Measurements from ENCODE around the gene BCKDK.

Gene BCKDK

DNA sequence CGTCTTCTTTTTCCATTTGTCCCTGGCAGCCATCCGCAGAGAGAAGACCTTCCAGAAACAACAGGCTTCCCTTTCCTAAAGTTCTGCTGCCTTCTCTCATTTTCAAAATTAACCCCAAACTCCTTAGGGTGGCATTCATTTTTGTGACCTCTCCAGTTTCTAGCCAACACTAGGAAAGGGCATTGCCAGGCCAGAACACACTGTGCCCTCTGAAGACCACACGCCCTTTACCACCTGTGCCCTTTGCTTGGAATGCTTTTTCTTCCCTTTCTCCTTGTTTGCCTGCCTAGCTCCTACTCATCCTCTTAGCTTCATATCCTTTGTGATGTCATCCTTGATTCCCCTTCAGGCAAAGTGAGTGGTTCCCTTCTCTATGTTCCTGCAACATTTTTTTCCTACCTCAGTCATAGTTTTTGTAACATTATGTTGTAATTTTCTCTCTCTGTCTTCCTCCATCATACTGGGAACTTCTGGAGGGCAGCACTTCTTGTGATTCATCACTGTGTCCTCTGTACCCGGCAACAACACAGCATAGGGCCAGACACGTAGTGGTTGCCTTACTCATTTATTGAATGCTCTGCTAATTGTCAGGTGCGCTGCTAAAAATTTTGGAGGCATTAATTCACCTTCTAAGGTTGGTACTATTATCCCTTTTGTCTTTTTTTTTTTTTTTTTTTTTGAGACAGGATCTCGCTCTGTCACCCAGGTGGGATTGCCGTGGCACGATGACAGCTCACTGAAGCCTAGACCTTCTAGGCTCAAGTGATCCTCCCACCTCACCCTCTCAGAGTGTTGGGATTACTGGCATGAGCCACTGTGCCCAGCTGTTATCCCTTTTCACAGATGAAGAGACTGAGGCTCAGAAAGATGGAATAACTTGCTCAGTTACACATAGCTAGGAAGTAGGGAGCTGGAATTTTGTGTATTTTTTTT lies 10.3 kb downstream of the BCKDK start:
- DNase-seq (ENCODE audit: extremely low read depth, insufficient read length), result no peak
- TF ChIP-seq, protein P1, sequence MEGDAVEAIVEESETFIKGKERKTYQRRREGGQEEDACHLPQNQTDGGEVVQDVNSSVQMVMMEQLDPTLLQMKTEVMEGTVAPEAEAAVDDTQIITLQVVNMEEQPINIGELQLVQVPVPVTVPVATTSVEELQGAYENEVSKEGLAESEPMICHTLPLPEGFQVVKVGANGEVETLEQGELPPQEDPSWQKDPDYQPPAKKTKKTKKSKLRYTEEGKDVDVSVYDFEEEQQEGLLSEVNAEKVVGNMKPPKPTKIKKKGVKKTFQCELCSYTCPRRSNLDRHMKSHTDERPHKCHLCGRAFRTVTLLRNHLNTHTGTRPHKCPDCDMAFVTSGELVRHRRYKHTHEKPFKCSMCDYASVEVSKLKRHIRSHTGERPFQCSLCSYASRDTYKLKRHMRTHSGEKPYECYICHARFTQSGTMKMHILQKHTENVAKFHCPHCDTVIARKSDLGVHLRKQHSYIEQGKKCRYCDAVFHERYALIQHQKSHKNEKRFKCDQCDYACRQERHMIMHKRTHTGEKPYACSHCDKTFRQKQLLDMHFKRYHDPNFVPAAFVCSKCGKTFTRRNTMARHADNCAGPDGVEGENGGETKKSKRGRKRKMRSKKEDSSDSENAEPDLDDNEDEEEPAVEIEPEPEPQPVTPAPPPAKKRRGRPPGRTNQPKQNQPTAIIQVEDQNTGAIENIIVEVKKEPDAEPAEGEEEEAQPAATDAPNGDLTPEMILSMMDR (IDR thresholded peaks at IDR 0.05; ENCODE audit: insufficient read depth, low read length, poor library complexity, severe bottlenecking), result no peak
- H3K36me3 ChIP-seq (ENCODE audit: control insufficient read depth, insufficient read depth, low read length), result peaks cover 11% of the 10 kb centered on the region
- H3K4me3 ChIP-seq (replicated peaks; ENCODE audit: low read depth, low read length), result peak overlapping the region; percentile 83
- no peaks in the 10 kb centered on the region for H3K27me3 ChIP-seq (replicated peaks; ENCODE audit: control insufficient read depth, insufficient read depth, low read length)

DNA sequence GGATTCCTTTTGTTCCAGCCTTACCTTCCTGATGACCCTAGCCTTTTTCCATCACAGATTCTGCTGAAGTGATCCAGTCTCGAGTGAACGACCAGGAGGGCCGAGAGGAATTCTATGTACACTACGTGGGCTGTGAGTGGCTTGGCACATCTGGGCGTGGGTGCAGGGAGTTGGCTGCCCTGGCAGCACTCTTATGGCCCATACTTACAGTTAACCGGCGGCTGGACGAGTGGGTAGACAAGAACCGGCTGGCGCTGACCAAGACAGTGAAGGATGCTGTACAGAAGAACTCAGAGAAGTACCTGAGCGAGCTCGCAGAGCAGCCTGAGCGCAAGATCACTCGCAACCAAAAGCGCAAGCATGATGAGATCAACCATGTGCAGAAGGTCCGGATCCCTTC lies 11.9 kb downstream of the BCKDK start:
- DNase-seq (ENCODE audit: extremely low read depth, insufficient read length), result no peak
- Histone ChIP-seq H3K27me3 (replicated peaks; ENCODE audit: control insufficient read depth, insufficient read depth, low read length) (no peaks in the 10 kb centered on the region), H3K4me3 (replicated peaks; ENCODE audit: low read depth, low read length) (no peak overlapping the region), H3K36me3 (ENCODE audit: control insufficient read depth, insufficient read depth, low read length) (peaks cover 8% of the 10 kb centered on the region)
- TF ChIP-seq, protein P1 (IDR thresholded peaks at IDR 0.05; ENCODE audit: insufficient read depth, low read length, poor library complexity, severe bottlenecking), result no peak

DNA sequence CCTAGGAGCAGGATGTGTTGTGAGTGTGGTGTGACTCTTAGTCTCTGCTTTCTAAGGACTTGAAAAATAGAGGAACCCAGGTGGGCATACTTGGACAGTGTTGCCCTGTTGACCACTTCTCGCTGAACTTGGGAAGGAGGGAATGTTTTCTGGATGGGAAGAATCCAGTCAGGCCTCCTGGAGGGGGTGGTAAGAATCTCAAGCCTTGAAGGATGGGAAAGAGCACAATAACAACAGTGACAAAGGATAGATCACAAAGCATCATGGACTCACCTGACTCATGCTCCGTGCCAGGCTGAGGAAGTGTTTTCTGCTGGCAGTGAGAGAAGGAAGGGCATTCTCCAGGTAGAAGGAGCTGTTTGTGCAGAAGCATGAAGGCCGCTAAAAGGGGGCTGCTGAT lies 17.7 kb downstream of the BCKDK start:
- Histone ChIP-seq H3K36me3 (ENCODE audit: control insufficient read depth, insufficient read depth, low read length) (peaks cover 12% of the 10 kb centered on the region), H3K27me3 (replicated peaks; ENCODE audit: control insufficient read depth, insufficient read depth, low read length) (no peaks in the 10 kb centered on the region), H3K4me3 (replicated peaks; ENCODE audit: low read depth, low read length) (no peak overlapping the region)
- TF ChIP-seq, protein P1 (IDR thresholded peaks at IDR 0.05; ENCODE audit: insufficient read depth, low read length, poor library complexity, severe bottlenecking), result no peak
- no peak for DNase-seq (ENCODE audit: extremely low read depth, insufficient read length)

DNA sequence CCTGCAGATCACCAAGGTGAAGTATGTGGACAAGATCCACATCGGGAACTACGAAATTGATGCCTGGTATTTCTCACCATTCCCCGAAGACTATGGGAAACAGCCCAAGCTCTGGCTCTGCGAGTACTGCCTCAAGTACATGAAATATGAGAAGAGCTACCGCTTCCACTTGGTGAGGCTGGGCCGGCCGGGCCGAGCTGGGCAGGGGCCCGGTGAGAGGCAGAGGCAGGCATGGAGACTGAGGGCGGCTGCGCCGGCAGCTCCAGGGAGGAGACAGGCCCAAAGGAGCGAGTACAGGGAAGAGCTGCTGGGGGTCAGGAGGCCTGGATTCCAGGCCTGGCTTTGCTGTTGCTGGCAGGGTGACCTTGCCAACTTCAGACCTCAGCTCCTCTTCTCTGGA lies 19.0 kb downstream of the BCKDK start:
- no peak for DNase-seq (ENCODE audit: extremely low read depth, insufficient read length)
- Histone ChIP-seq H3K4me3 (replicated peaks; ENCODE audit: low read depth, low read length) (no peak overlapping the region), H3K36me3 (ENCODE audit: control insufficient read depth, insufficient read depth, low read length) (peaks cover 10% of the 10 kb centered on the region), H3K27me3 (replicated peaks; ENCODE audit: control insufficient read depth, insufficient read depth, low read length) (no peaks in the 10 kb centered on the region)
- TF ChIP-seq, protein P1 (IDR thresholded peaks at IDR 0.05; ENCODE audit: insufficient read depth, low read length, poor library complexity, severe bottlenecking), result no peak

DNA sequence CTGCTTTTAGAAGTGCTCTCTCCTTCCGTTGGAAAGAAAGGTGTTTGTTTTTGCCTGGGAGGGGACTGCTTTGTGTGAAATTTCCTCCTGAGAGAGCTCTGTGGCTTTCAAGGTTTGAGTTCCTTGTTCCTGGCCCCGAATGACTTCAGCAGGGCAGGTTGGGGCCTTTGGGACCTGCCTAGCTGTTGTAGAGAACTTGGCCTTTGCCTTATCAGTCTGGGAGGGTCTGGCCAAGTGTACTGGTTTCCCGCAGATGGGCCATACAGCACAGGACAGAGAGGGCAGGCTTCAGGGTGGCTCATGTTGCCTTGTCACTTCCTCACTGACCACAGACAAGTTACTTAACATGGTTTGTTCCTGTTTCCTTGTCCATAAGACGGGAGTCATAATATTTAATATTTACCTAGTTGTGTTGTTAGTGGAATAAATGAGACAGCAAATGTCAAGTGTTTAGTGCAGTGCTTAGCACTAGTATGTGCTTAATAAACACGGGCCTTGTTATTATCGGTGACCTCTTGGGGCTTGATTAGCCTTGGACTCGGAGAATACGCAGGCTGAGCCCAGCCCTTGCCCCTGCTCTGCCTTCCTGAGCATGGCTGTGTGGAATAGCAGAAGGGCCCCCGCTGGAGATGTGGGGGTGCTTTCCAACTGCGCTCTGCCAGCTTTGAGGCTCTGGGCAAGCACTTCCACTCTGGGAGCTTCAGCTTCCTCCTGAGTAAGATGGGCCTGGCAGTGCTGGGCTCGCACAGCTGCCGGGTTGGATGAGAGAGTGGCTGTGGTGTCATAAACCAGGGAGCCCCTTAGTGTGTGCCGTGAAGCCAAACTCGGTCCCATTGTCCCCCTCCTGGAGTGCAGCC lies 20.8 kb downstream of the BCKDK start:
- DNase-seq (ENCODE audit: extremely low read depth, insufficient read length), result no peak
- Histone ChIP-seq H3K27me3 (replicated peaks; ENCODE audit: control insufficient read depth, insufficient read depth, low read length) (no peaks in the 10 kb centered on the region), H3K36me3 (ENCODE audit: control insufficient read depth, insufficient read depth, low read length) (peaks cover 10% of the 10 kb centered on the region), H3K4me3 (replicated peaks; ENCODE audit: low read depth, low read length) (no peak overlapping the region)
- TF ChIP-seq, protein P1 (IDR thresholded peaks at IDR 0.05; ENCODE audit: insufficient read depth, low read length, poor library complexity, severe bottlenecking), result no peak

Data from GM06990 (cell line).